Adrenal gland (tissue), 12 donors: Measurements from ENCODE around the gene PTPRD. TPM values are rescaled to one million over a fixed set of nuclear protein-coding genes. Genes with fewer than 3 reads are reported as not detected.

Experiments
- DNase-seq, 7 donors: peaks; one replicate each; pipeline ENCODE4 v3.0.0-alpha.2; 2019 to 2020
- H3K27ac ChIP-seq, 5 donors: fragments of 200-600 bp; sonication (generic) in 4 of 5; 1 replicate in 3 of 5; 2 replicates in 2 of 5; pipeline versions ENCODE4 v1.5.1 to v1.8.0; 2016 to 2020; ENCODE audit warnings: mild to moderate bottlenecking in 1 of 5
- H3K27me3 ChIP-seq: fragments of 200-600 bp; 2 replicates; pipeline ENCODE4 v1.8.0; 2021
- H3K36me3 ChIP-seq, 2 donors: fragments of 200-600 bp; replicated peaks in 1 of 2; 1 replicate in 1 of 2; 2 replicates in 1 of 2; pipeline versions ENCODE4 v1.5.1 to v1.8.0; 2018 to 2022
- H3K4me1 ChIP-seq, 2 donors: fragments of 200-600 bp; replicated peaks in 1 of 2; 1 replicate in 1 of 2; 2 replicates in 1 of 2; pipeline versions ENCODE4 v1.5.1 to v1.8.0; 2018 to 2021
- H3K4me3 ChIP-seq, 4 donors: fragments of 200-600 bp; sonication (generic) in 3 of 4; one replicate each; pipeline ENCODE4 v1.5.1; 2016 to 2018
- H3K9me3 ChIP-seq, 3 donors: fragments of 200-600 bp; sonication (generic) in 1 of 3; replicated peaks in 1 of 3; 1 replicate in 2 of 3; 2 replicates in 1 of 3; pipeline versions ENCODE4 v1.5.1 to v1.8.0; 2016 to 2021
- CTCF ChIP-seq, 6 experiments: fragments of 450-650 bp in 4 of 6; fragments of 200-600 bp in 2 of 6; sonication (generic) in 1 of 6; IDR thresholded peaks; 1 replicate in 5 of 6; 2 replicates in 1 of 6; pipeline versions ENCODE4 v1.5.1 to v1.8.0; 2016 to 2021; ENCODE audit warnings: antibody characterized with exemption in 6 of 6, mild to moderate bottlenecking in 2 of 6, moderate library complexity in 1 of 6
- POLR2A ChIP-seq, 2 donors: fragments of 450-650 bp; IDR thresholded peaks; one replicate each; pipeline ENCODE4 v1.6.1; 2017; ENCODE audit warnings: antibody characterized with exemption in 2 of 2, mild to moderate bottlenecking in 2 of 2, moderate library complexity in 1 of 2
- WGBS, 4 donors: extraction: QIAGEN DNeasy Blood & Tissue Kit in 2 of 4; methylation state at CpG; one replicate each; pipeline versions ENCODE4 v1.1.5 to v1.1.7; 2013 to 2017; 5-methylcytosine and 5-hydroxymethylcytosine counted together
- intact Hi-C, 2 donors: fragments of 100-400 bp; cut with DNase I; formaldehyde crosslinking; loops; one replicate each; pipeline versions ENCODE4 v1.14.1 to v1.15.0; 2022 to 2023
- polyA plus RNA-seq, 3 donors: library from polyadenylated mRNA; stranded (reverse); fragments of 200-250 nt in 2 of 3; fragments of 350-450 nt in 1 of 3; fragmentation: Illumina TruSeq in 1 of 3; extraction: RNeasy Lipid Tissue Mini Kit (QIAGEN cat#74804) in 1 of 3; gene quantifications; one replicate each; pipeline ENCODE4 v1.2.3, GENCODE V29; 2013 to 2014
- total RNA-seq, 9 donors: library from RNA; depleted of rRNA in 4 of 9; stranded (reverse); fragments of >200 nt in 4 of 9; fragments of 120-200 nt in 1 of 9; fragmentation: NEBNext Ultra II Directional in 1 of 9; extraction: Animal tissue kit (Norgen Biotek cat#: 25700) in 1 of 9; gene quantifications; one replicate each; pipeline versions ENCODE4 v1.1.0 to v1.2.4, GENCODE V29; 2013 to 2023
- donor health status: healthy with polysubstance abuse.
- donor health status: Bipolar disorder and iron deficiency.
- donor health status: DM: yes; HTN: yes; CAD: no.
- donor health status: DM: no; HTN: no; CAD: no.
- donor health status: DM: no; HTN: no; CAD: no.
- donor health status: DM: yes; HTN: yes; CAD: no.

Gene PTPRD
- total and polyA plus RNA-seq, 12 donors: 0.61 to 71.2 (median 4.5) TPM

GRCh38 chr9:10230512-10230911, 382.3 kb downstream of the PTPRD start:
- TF ChIP-seq POLR2A (IDR thresholded peaks at IDR 0.05) (no peak), CTCF (IDR thresholded peaks at IDR 0.05) (no peak)
- H3K9me3 ChIP-seq: no peaks in the 10 kb centered on the region
- no peaks in the 10 kb centered on the region for H3K27me3 ChIP-seq
- 86 to 91% (median 87%) methylated on average over 2 of the region's 2 CpGs for WGBS, 4 donors
- no peaks in the 10 kb centered on the region for H3K4me1 ChIP-seq
- no peak overlapping the region for H3K4me3 ChIP-seq
- intact Hi-C loops: no loop called here
- H3K36me3 ChIP-seq: no peaks in the 10 kb centered on the region
- no peak for DNase-seq
- no peak overlapping the region for H3K27ac ChIP-seq

- Histone ChIP-seq H3K4me1 (no peaks in the 10 kb centered on the region), H3K4me3 (no peak overlapping the region), H3K27ac (no peak overlapping the region), H3K36me3 (no peaks in the 10 kb centered on the region), H3K9me3 (no peaks in the 10 kb centered on the region), H3K27me3 (no peaks in the 10 kb centered on the region)
- TF ChIP-seq CTCF (IDR thresholded peaks at IDR 0.05) (no peak), POLR2A (IDR thresholded peaks at IDR 0.05) (no peak)
- WGBS, 4 donors: 34 to 52% (median 39%) methylated on average over 1 of the region's 1 CpG
- no peak for DNase-seq
- intact Hi-C loops: no loop called here
These were observed 384.7 kb downstream of the PTPRD start for GRCh38 chr9:10228082-10228481.

- Histone ChIP-seq H3K4me1 (no peaks in the 10 kb centered on the region), H3K27ac (no peak overlapping the region), H3K36me3 (no peaks in the 10 kb centered on the region), H3K27me3 (no peaks in the 10 kb centered on the region), H3K9me3 (no peaks in the 10 kb centered on the region), H3K4me3 (no peak overlapping the region)
- TF ChIP-seq CTCF (IDR thresholded peaks at IDR 0.05) (no peak), POLR2A (IDR thresholded peaks at IDR 0.05) (no peak)
- DNase-seq: no peak
- intact Hi-C loops: no loop called here
- 73 to 75% (median 73%) methylated on average over 4 of the region's 4 CpGs for WGBS, 4 donors
These were observed 385.8 kb downstream of the PTPRD start for GRCh38 chr9:10226996-10227395.

GRCh38 chr9:10212702-10213101, 400.1 kb downstream of the PTPRD start:
- Histone ChIP-seq H3K27ac (no peak overlapping the region), H3K27me3 (no peaks in the 10 kb centered on the region), H3K4me1 (no peaks in the 10 kb centered on the region), H3K4me3 (no peak overlapping the region), H3K36me3 (no peaks in the 10 kb centered on the region), H3K9me3 (no peaks in the 10 kb centered on the region)
- WGBS, 4 donors: 54 to 72% (median 62%) methylated on average over 3 of the region's 3 CpGs
- intact Hi-C loops: no loop called here
- TF ChIP-seq CTCF (IDR thresholded peaks at IDR 0.05) (no peak), POLR2A (IDR thresholded peaks at IDR 0.05) (no peak)
- DNase-seq: no peak
